Stimulated activated CD8-positive, alpha-beta memory T cell treated with anti-CD3 and anti-CD28 coated beads, Interleukin-2, amount 100 ng/mL, for 48 hours (primary cell): ENCODE results near the gene TRAK1.

Experiments used
- DNase-seq, 2 donors: peaks; one replicate each; pipeline ENCODE4 v3.0.0-alpha.2; 2020; ENCODE audit warnings: low read depth in 2 of 2

Gene TRAK1

GRCh38 chr3:42236611-42237010 lies 145.5 kb downstream of the TRAK1 start:
- DNase-seq = no peak

DNA sequence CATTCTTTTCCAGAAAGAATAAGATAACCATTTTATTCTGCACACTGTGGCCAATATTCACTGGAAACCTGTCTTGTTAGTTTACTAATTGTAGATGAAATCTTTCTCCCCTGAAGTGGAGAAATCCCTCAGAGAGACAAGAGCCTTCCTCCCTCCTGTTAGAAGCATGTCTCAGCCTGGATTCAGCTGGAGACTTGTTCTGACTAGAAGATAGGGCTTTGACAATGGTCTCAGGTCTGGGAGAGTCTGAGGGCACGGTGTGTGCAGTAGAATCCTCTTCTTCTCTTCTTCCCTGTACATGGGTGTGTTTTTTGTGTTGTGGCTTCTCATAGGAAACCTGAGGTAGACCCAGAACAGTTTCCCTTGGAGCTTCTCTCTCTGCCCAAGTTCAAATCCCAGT lies 154.9 kb downstream of the TRAK1 start:
- DNase-seq = no peak

- DNase-seq = peak; percentile 18 to 28
Measured at GRCh38 chr3:42247576-42248027, 156.4 kb downstream of the TRAK1 start.

DNA sequence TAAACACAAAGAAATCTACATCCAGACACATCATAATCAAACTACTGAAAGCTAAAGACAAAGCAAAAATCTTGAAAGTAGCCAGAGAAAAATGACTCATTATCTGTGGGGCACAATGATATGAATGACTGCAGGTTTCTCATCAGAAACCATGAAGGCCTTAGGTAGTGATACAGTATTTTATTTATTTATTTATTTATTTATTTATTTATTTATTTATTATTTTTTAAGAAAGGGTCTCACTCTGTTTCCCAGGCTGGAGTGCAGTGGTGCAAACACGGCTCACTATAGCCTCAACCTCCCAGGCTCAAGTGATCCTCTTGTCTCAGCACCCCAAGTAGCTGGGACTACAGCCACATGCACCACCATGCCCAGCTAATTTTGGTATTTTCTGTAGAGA lies 159.6 kb downstream of the TRAK1 start:
- no peak for DNase-seq

DNA sequence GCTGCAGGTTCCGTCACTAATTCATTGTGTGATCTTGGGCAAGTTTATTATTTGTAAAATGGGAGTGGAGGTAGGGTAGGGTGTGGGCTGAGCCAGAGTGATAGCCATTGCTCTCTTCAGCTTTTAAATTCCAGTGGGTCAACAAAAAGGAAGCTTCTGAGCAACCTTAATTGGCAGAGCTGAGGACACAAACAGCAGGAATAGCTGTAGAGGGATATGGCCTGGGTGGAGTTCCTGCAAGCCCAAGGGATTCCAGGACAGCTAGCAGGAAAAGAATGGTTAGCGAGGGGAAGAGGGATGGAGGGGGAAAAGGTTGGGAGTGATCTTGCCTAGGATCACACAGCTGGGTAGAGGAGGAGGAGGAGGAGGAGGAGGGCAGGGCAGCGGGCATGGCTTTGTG lies 163.4 kb downstream of the TRAK1 start:
- DNase-seq = no peak

DNA sequence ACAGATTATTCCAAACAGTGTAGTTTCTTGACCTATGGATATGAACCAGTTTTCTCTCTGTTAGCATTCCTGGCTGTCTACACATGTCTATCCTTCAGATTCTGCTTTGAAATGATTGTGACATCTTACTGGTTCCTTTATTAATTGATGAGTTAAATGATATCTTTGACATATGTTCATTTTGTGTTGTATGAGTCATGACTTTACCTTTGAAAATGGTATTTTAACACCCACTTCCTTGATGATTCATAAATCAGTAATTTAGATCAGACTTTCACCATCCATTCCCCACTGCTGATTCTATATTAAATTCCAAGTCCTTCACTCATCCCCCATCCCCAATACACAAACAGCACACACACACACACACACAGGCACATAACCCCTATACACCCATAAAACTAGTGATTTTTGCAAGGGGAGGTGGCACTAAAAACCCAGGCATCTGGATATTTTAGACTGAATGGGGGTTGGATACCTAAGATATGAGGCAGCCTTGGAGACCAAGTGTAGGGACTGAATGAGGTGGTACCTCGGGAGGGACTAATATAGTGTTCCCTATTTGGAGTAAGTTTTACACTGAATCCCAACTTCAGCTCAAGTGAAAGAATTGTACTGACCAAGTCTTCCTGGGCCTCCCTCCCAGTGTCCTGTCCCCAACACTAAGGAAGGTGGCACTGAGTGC lies 165.1 kb downstream of the TRAK1 start:
- DNase-seq = no peak

DNA sequence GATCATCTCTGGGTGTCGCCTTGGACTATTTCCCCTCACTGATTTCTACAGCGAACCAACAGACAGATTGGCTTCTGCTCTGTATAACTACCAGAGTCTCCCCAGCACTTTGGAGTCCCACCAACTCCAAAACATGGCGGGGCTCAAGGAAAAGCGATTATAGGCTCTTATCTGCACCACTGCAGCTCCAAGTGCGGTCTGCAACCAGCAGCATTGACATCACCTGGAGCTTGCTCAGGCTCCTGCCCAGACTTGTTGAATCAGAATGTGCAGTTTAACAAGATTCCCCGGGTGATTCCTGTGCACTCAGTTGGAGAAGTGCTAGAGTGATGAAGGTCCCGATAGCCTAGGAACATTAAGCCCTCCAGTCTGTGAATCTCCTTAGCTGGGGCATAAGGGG lies 165.8 kb downstream of the TRAK1 start:
- DNase-seq = no peak

DNA sequence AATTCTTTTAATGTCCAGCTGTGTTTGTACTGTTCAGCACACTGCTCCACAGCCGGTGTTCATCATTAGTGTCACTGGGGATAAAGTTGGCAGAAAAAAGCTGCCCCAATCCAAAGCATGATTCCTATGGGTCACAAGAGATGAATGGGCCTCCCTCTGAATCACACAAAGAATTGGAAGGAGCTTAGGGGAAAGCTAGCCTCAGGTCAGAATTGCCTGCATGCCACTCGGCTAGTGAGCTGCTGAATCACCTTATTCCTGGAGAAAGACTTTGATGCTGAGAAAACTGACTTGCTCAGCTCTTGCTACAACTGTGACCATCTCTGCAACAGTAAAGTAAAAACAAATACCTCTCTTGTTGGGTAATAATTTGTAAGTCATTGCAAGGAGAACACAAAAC lies 171.4 kb downstream of the TRAK1 start:
- DNase-seq = no peak

- DNase-seq = no peak
Measured at GRCh38 chr3:42263354-42264346, 172.5 kb downstream of the TRAK1 start.

DNA sequence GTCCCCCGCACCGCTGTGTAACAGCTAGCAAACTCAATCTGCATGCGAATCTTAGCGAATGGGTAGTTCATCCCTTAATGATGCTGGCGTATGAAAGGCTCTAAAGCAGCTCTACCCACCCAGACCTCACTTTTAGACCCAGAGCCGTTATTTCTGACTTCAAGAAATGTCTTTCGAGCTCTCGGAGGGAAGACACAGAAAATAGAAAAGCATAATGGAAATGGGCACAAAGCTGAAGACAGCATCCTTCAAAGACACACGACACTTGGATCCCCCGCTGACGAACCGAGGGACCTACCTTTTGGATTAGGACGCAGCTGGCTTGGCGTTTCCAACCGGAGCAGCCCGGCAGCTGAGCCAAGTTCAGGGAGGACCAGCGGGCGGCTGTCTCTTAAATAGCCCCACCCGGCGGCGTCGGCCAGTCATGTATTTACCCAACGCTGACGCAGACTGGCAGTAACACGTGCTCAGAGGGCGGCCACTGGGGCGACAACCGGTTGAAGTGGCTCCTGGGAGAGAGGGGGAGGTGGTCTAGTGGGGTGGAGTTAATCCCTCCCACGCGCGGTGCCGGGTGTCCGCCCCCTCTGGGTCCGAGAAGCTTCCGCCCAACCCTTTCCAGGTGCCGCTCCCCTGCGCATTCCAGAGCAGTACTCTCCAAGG lies 173.4 kb downstream of the TRAK1 start:
- no peak for DNase-seq

GRCh38 chr3:42265059-42265991 lies 174.2 kb downstream of the TRAK1 start:
- DNase-seq = no peak

DNA sequence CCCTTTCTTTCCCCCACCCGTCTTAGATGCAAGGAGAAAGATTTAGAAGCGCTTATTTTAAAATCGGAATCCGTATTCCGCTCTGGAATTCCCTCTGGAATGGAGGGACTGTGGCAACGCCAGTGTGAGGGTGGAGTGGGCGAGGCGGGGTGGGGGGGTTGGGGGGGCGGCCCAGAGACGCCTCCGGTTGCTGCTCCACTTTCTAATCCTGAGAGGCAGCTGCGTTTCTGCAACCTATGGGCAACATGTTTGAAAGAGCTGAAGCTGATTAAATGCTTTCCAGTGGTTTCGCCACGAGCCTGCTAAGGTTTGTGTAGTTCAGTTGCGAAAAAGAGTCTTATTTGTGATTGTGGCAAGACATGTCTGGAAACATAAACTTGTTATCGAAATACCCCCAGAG lies 174.9 kb downstream of the TRAK1 start, which contains the start of gene CCK:
CCK (minus strand) TSS at position 101 of the 400 bp plus-strand sequence. CDS start 2,555 bp downstream, outside the sequence.
- DNase-seq = no peak

GRCh38 chr3:42267878-42268277 lies 176.7 kb downstream of the TRAK1 start:
- no peak for DNase-seq

DNA sequence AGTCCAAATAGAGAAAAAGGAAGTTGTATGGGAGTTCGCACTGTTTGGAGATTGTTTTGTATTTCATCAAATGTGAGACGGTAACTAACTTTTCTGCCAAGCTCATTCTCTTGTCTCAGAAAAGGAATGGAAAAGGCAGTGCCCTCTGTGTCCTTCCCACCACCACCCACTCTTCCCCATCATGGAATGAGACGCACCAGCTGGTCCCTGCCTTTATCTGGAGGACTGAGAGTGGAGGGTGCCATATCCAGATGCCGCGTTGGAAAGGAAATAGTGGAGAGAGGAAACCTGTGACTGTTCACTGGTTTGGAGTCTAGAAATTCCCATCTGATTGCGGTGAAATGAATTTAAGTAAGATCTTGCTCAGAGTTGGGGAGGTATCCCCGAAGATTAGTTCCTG lies 178.5 kb downstream of the TRAK1 start:
- DNase-seq = no peak

- DNase-seq = no peak
Measured at GRCh38 chr3:42270561-42270960, 179.4 kb downstream of the TRAK1 start.

DNA sequence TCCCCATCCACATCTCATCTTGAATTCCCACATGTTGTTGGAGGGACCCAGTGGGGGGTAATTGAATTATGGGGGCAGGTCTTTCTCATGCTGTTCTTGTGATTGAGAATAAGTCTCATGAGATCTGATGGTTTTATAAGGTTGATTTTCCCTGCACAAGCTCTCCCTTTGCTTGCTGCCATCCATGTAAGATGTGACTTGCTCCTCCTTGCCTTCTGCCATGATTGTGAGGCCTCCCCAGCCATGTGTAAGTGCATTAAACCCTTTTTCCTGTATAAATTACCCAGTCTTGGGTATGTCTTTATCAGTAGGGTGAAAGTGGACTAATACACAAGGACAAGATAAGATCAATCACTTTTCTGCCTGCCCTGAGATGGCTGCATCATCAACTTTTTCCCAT lies 180.6 kb downstream of the TRAK1 start:
- no peak for DNase-seq

GRCh38 chr3:42273361-42273760 lies 182.2 kb downstream of the TRAK1 start:
- no peak for DNase-seq

- DNase-seq = no peak
Measured at GRCh38 chr3:42274266-42274665, 183.1 kb downstream of the TRAK1 start.

- DNase-seq = no peak
Measured at GRCh38 chr3:42275217-42275616, 184.1 kb downstream of the TRAK1 start.
